Transverse colon (tissue), 4 donors: ENCODE results near the gene MYO1B.

Experiments used
- POLR2AphosphoS5 ChIP-seq, 3 donors: sonication (generic); formaldehyde crosslinking; IDR thresholded peaks; one replicate each; pipeline ENCODE4 v1.6.1; 2016; ENCODE audit warnings: antibody characterized with exemption in 3 of 3
- TF ChIP-seq, protein P1 (sequence below), 5 experiments: fragments of 200-600 bp in 3 of 5; fragments of 450-650 bp in 2 of 5; sonication (generic) in 3 of 5; IDR thresholded peaks; 1 replicate in 2 of 5; 2 replicates in 3 of 5; pipeline ENCODE4 v1.5.1; 2016 to 2017; ENCODE audit warnings: antibody characterized with exemption in 5 of 5, inconsistent platforms in 3 of 5, mild to moderate bottlenecking in 2 of 5, moderate library complexity in 1 of 5

DNA sequence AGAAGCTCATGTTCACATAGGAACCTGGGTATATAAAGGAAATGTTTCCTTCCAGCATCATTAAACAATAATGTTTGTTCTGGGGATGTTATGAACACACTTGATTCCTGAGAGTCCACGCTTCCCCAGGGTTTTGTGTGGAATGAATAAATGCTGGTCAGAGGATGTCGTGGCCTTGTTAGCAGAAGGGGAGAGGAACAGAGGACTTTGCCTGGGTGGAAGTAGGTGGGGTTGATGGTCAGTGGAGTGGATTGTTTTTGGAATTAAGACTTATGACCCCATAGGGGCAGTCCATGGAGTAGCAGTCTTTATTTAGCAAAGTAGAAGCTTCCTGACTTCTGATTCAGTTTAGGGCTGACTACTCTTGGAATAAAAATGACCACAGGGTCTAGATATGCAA, 139.6 kb downstream of the MYO1B start:
- TF ChIP-seq, protein P1, sequence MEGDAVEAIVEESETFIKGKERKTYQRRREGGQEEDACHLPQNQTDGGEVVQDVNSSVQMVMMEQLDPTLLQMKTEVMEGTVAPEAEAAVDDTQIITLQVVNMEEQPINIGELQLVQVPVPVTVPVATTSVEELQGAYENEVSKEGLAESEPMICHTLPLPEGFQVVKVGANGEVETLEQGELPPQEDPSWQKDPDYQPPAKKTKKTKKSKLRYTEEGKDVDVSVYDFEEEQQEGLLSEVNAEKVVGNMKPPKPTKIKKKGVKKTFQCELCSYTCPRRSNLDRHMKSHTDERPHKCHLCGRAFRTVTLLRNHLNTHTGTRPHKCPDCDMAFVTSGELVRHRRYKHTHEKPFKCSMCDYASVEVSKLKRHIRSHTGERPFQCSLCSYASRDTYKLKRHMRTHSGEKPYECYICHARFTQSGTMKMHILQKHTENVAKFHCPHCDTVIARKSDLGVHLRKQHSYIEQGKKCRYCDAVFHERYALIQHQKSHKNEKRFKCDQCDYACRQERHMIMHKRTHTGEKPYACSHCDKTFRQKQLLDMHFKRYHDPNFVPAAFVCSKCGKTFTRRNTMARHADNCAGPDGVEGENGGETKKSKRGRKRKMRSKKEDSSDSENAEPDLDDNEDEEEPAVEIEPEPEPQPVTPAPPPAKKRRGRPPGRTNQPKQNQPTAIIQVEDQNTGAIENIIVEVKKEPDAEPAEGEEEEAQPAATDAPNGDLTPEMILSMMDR (IDR thresholded peaks at IDR 0.05), result no peak
- no peak for TF ChIP-seq POLR2AphosphoS5 (IDR thresholded peaks at IDR 0.05)
